HepG2 (cell line): ENCODE data around the gene C1orf74. TPM values are rescaled to one million over a fixed set of nuclear protein-coding genes. Genes with fewer than 3 reads are reported as not detected.

Experiments
- ATAC-seq: fragments of 200-7000 bp; cut with Tn5 transposase; 3 replicates; pipeline ENCODE4 v1.9.1; 2020; ENCODE audit warnings: mild to moderate bottlenecking, moderate library complexity
- BruUV-seq: library from RNA; stranded (reverse); fragments of 400-500 nt; replicated peaks from 2 replicates; lab custom pipeline; 2021; lab: Mats Ljungman, UMichigan
- CTCF ChIA-PET: fragments of 300-600 bp; formaldehyde crosslinking; extraction: SDS; loops from one replicate; lab custom pipeline; 2021; ENCODE audit warnings: low total read pairs, inconsistent platforms, low intra/inter-chr PET ratio; lab: Yijun Ruan, JAX
- POLR2A ChIA-PET: fragments of 350-600 bp; sonication (Branson Sonifier 250); formaldehyde crosslinking; loops from one replicate; lab custom pipeline; 2020; ENCODE audit warnings: antibody characterized with exemption, inconsistent platforms; lab: Yijun Ruan, JAX
- DNase-seq: peaks from one replicate; pipeline ENCODE4 v3.0.0-alpha.2; 2015; ENCODE audit warnings: low spot score
- FAIRE-seq: peaks from 3 replicates; lab custom pipeline; 2011; peaks lifted over from hg19 to GRCh38; lab: Jason Lieb, UNC
- H2AFZ ChIP-seq: one replicate; pipeline ENCODE4 v1.6.1; 2011; ENCODE audit warnings: low read length, inconsistent platforms
- H3K27ac ChIP-seq: fragments of 300-600 bp; 3 replicates; pipeline ENCODE4 v1.8.0; 2011; ENCODE audit warnings: mixed run types, mild to moderate bottlenecking, mixed read lengths, low read length, inconsistent platforms; ENCODE audit not compliant: insufficient read depth; ENCODE audit errors: extremely low read length
- H3K27me3 ChIP-seq, 2 experiments: fragments of 200-600 bp in 1 of 2; 2 replicates in 1 of 2; 3 replicates in 1 of 2; pipeline versions ENCODE4 v1.6.0 to v1.8.0; 2011; ENCODE audit warnings: low read length in 2 of 2, mild to moderate bottlenecking in 2 of 2, moderate library complexity in 2 of 2, inconsistent platforms in 1 of 2; ENCODE audit not compliant: insufficient read depth in 2 of 2, control insufficient read depth in 1 of 2
- H3K36me3 ChIP-seq, 2 experiments: fragments of 200-600 bp in 1 of 2; replicated peaks in 1 of 2; 2 replicates in 1 of 2; 3 replicates in 1 of 2; pipeline versions ENCODE4 v1.5.1 to v1.8.0; 2011; ENCODE audit warnings: low read length in 2 of 2, inconsistent platforms in 1 of 2; ENCODE audit not compliant: insufficient read depth in 2 of 2, control insufficient read depth in 1 of 2
- H3K4me1 ChIP-seq: 2 replicates; pipeline ENCODE4 v1.5.1; 2012; ENCODE audit warnings: low read length, inconsistent platforms; ENCODE audit not compliant: insufficient read depth
- H3K4me2 ChIP-seq: 2 replicates; pipeline ENCODE4 v1.6.0; 2011; ENCODE audit warnings: low read depth, low read length, inconsistent platforms
- H3K4me3 ChIP-seq, 3 experiments: fragments of 200-600 bp in 1 of 3; sonication (generic), shearing (Covaris generic) in 1 of 3; replicated peaks in 1 of 3; 2 replicates each; pipeline ENCODE4 v1.5.1; 2011 to 2016; ENCODE audit warnings: low read length in 3 of 3, inconsistent platforms in 2 of 3, low read depth in 2 of 3, mild to moderate bottlenecking in 2 of 3, control low read depth in 1 of 3, mixed read lengths in 1 of 3; ENCODE audit not compliant: insufficient read depth in 1 of 3
- H3K79me2 ChIP-seq: one replicate; pipeline ENCODE4 v1.6.1; 2011; ENCODE audit warnings: low read length, inconsistent platforms; ENCODE audit not compliant: insufficient read depth
- H3K9ac ChIP-seq: 2 replicates; pipeline ENCODE4 v1.6.0; 2011; ENCODE audit warnings: mild to moderate bottlenecking, low read depth, low read length, inconsistent platforms; ENCODE audit not compliant: insufficient read depth
- H3K9me3 ChIP-seq: 2 replicates; pipeline ENCODE4 v1.5.1; 2012; ENCODE audit warnings: mild to moderate bottlenecking, low read length
- H4K20me1 ChIP-seq: 2 replicates; pipeline ENCODE4 v1.6.0; 2011; ENCODE audit warnings: inconsistent platforms, mild to moderate bottlenecking, low read length, moderate library complexity; ENCODE audit not compliant: insufficient read depth
- ATF7 ChIP-seq, 2 experiments: fragments of 450-650 bp in 1 of 2; sonication (generic) in 1 of 2; formaldehyde crosslinking in 1 of 2; IDR thresholded peaks; 2 replicates each; pipeline versions ENCODE4 v1.4.0 to v1.6.1; 2016 to 2020; ENCODE audit warnings: antibody characterized with exemption in 1 of 2, mild to moderate bottlenecking in 1 of 2, missing genetic modification reagents in 1 of 2
- HNF4G ChIP-seq, 2 experiments: sonication (generic) in 1 of 2; formaldehyde crosslinking in 1 of 2; IDR thresholded peaks; 2 replicates each; pipeline versions ENCODE4 v1.4.0 to v1.6.1; 2011 to 2020; ENCODE audit warnings: borderline replicate concordance in 2 of 2, low read depth in 2 of 2, mild to moderate bottlenecking in 2 of 2, low read length in 1 of 2, missing genetic modification reagents in 1 of 2, moderate library complexity in 1 of 2
- HNRNPUL1 ChIP-seq: fragments of 200-400 bp; formaldehyde crosslinking; IDR thresholded peaks from 2 replicates; pipeline ENCODE4 v1.6.1; 2017; ENCODE audit warnings: low read depth, mild to moderate bottlenecking, low read length, moderate library complexity
- MATR3 ChIP-seq: sonication (generic); formaldehyde crosslinking; IDR thresholded peaks from 2 replicates; pipeline ENCODE4 v1.4.0; 2020; ENCODE audit warnings: missing genetic modification reagents
- RFXAP ChIP-seq: sonication (generic); formaldehyde crosslinking; IDR thresholded peaks from 2 replicates; pipeline ENCODE4 v1.4.0; 2020; ENCODE audit warnings: missing genetic modification reagents, borderline replicate concordance
- SCMH1 ChIP-seq: sonication (generic); formaldehyde crosslinking; IDR thresholded peaks from 2 replicates; pipeline ENCODE4 v1.9.0; 2021; ENCODE audit warnings: missing genetic modification reagents, mild to moderate bottlenecking, borderline replicate concordance
- ZBTB1 ChIP-seq: sonication (generic); formaldehyde crosslinking; IDR thresholded peaks from 2 replicates; pipeline ENCODE4 v1.4.0; 2020; ENCODE audit warnings: missing genetic modification reagents, borderline replicate concordance
- ZBTB46 ChIP-seq: sonication (generic); formaldehyde crosslinking; IDR thresholded peaks from 2 replicates; pipeline ENCODE4 v1.4.0; 2020; ENCODE audit warnings: mild to moderate bottlenecking, missing genetic modification reagents, borderline replicate concordance
- ZFP91 ChIP-seq: sonication (generic); formaldehyde crosslinking; IDR thresholded peaks from 2 replicates; pipeline ENCODE4 v1.9.0; 2022; ENCODE audit warnings: missing genetic modification reagents, mild to moderate bottlenecking, borderline replicate concordance
- ZMYM2 ChIP-seq: sonication (generic); formaldehyde crosslinking; IDR thresholded peaks from 2 replicates; pipeline ENCODE4 v1.8.0; 2022; ENCODE audit warnings: mild to moderate bottlenecking, missing genetic modification reagents
- ZNF629 ChIP-seq: sonication (generic); formaldehyde crosslinking; conservative IDR thresholded peaks from 2 replicates; pipeline ENCODE4 v1.5.0; 2020; ENCODE audit warnings: missing genetic modification reagents
- ZSCAN29 ChIP-seq: sonication (generic); formaldehyde crosslinking; conservative IDR thresholded peaks from 2 replicates; pipeline ENCODE4 v1.4.0; 2020; ENCODE audit warnings: mild to moderate bottlenecking, missing genetic modification reagents
- WGBS: methylation state at CpG from one replicate; pipeline ENCODE4 v1.1.6; 2017; ENCODE audit warnings: low lambda C conversion rate; 5-methylcytosine and 5-hydroxymethylcytosine counted together
- in situ Hi-C: cut with HindIII; loops from 2 replicates; pipeline ENCODE4 v1.10.0; 2017; ENCODE audit warnings: low pct_unique_long_range_greater_than_20kb; ENCODE audit not compliant: extremely low pct_ligation_motif_present
- intact Hi-C: fragments of 100-400 bp; cut with micrococcal nuclease; formaldehyde crosslinking; loops from one replicate; pipeline ENCODE4 v1.10.0; 2022; ENCODE audit not compliant: unreplicated experiment
- polyA plus RNA-seq, 8 experiments: library from polyadenylated mRNA; depleted of rRNA in 3 of 8; stranded (reverse) in 7 of 8; unstranded in 1 of 8; fragments of >200 nt; fragmentation: Illumina TruSeq in 4 of 8; extraction: Trizol in 4 of 8; gene quantifications; 2 replicates each; pipeline versions ENCODE4 v1.2.1 to v1.2.3, GENCODE V29; 2011 to 2016; ENCODE audit warnings: low read depth in 4 of 8, missing spikeins in 1 of 8, mixed read lengths in 1 of 8; ENCODE audit not compliant: insufficient read depth in 1 of 8
- total RNA-seq, 5 experiments: library from RNA; depleted of rRNA; stranded (reverse); fragments of >200 nt; fragmentation: Illumina TruSeq; extraction: Trizol; gene quantifications; 2 replicates each; pipeline ENCODE4 v1.2.3, GENCODE V29; 2016; ENCODE audit warnings: low read depth in 1 of 5

The C1orf74 gene
- total and polyA plus RNA-seq, 2 of the 13 experiments (the other 11 are each of a cell fraction or from before 2014, with no cell fraction given): 0.33 to 0.71 TPM

GRCh38 chr1:209800984-209801834 lies 16.9 kb upstream of the C1orf74 start:
- no peak overlapping the region for H3K9ac ChIP-seq
- H3K36me3 ChIP-seq: no peaks in the 10 kb centered on the region
- H3K4me1 ChIP-seq: no peaks in the 10 kb centered on the region
- ATAC-seq (no peak), DNase-seq (no peak), FAIRE-seq (no peak)
- 10% methylated on average over 5 of the region's 5 CpGs for WGBS
- CTCF ChIA-PET: no interaction called here
- intact Hi-C loops (no loop called here), in situ Hi-C loops (no loop called here)
- no peaks in the 10 kb centered on the region for H3K9me3 ChIP-seq
- H3K27me3 ChIP-seq: peaks cover 1 to 11% of the 10 kb centered on the region in 2 experiments; a peak in 1 of 5 replicates
- no peak overlapping the region for H3K27ac ChIP-seq
- no peak overlapping the region for H3K4me3 ChIP-seq
- TF ChIP-seq ZNF629 (no peak), ATF7 (IDR thresholded peaks at IDR 0.05) (peak; percentile 76), ATF7 (CRISPR knock-in tag; IDR thresholded peaks at IDR 0.05) (no peak), SCMH1 (CRISPR knock-in tag) (no peak), RFXAP (no peak)
- H3K79me2 ChIP-seq: no peaks in the 10 kb centered on the region
- H3K4me2 ChIP-seq: no peak overlapping the region
- BruUV-seq: no TSS peak
- POLR2A ChIA-PET: interaction anchor here (0.9 kb wide), 1 partner anchor 17 kb away, joined by 4 read pairs; the partner anchor contains the start of gene C1orf74
- no peaks in the 10 kb centered on the region for H4K20me1 ChIP-seq
- no peak overlapping the region for H2AFZ ChIP-seq

- CTCF ChIA-PET: no interaction called here
- no peak for TF ChIP-seq ZSCAN29 (CRISPR knock-in tag)
- no peak for TF ChIP-seq HNRNPUL1
- TF ChIP-seq ZBTB1: no peak
- TF ChIP-seq ZFP91 (CRISPR knock-in tag): no peak
- no peak for TF ChIP-seq MATR3 (CRISPR knock-in tag)
- TF ChIP-seq ZMYM2: no peak
- no peak for TF ChIP-seq HNF4G (IDR thresholded peaks at IDR 0.05; ENCODE audit: borderline replicate concordance, low read depth, low read length)
- no peak for TF ChIP-seq HNF4G (CRISPR knock-in tag; IDR thresholded peaks at IDR 0.05; ENCODE audit: borderline replicate concordance, low read depth)
- TF ChIP-seq ZBTB46 (CRISPR knock-in tag): no peak
Observed at GRCh38 chr1:209797978-209798639, 13.8 kb upstream of the C1orf74 start.

More at GRCh38 chr1:209797978-209798639, 13.8 kb upstream of the C1orf74 start:
- in situ Hi-C loops: no loop called here
- FAIRE-seq: no peak
- POLR2A ChIA-PET: no interaction called here
- Histone ChIP-seq H3K4me3 (no peak overlapping the region), H3K27me3 (peaks cover 1 to 4% of the 10 kb centered on the region in 2 experiments; a peak in 1 of 5 replicates), H3K4me2 (no peak overlapping the region), H3K4me1 (no peaks in the 10 kb centered on the region), H3K79me2 (no peaks in the 10 kb centered on the region), H2AFZ (no peak overlapping the region), H4K20me1 (no peaks in the 10 kb centered on the region), H3K9me3 (no peaks in the 10 kb centered on the region), H3K9ac (no peak overlapping the region), H3K36me3 (no peaks in the 10 kb centered on the region), H3K27ac (no peak overlapping the region)
- WGBS: 36% methylated on average over 8 of the region's 9 CpGs
- DNase-seq: no peak
- BruUV-seq: no TSS peak
- intact Hi-C loops: no loop called here
- ATAC-seq: peak; percentile 78
